Immature natural killer cell (primary cell): ENCODE results near the gene UBQLN1. TPM values are rescaled to one million over a fixed set of nuclear protein-coding genes. Genes with fewer than 3 reads are reported as not detected.
"Not testable (repeated sequence)": the region's sequence is repeated elsewhere in the genome, so short reads cannot be mapped to it uniquely, and the experiment has no call there.

Experiments
- DNase-seq, 3 donors: peaks; one replicate each; pipeline ENCODE4 v3.0.0; 2022; ENCODE audit warnings: mixed read lengths in 1 of 3
- H3K27ac Mint-ChIP-seq, 6 donors: one replicate each; pipeline ENCODE4 v1.8.0; 2020; ENCODE audit warnings: mixed read lengths in 6 of 6, mild to moderate bottlenecking in 5 of 6, inconsistent platforms in 4 of 6, moderate library complexity in 3 of 6
- H3K27me3 Mint-ChIP-seq, 3 donors: one replicate each; pipeline ENCODE4 v1.8.0; 2020 to 2021; ENCODE audit warnings: low read depth in 3 of 3, mild to moderate bottlenecking in 3 of 3, mixed read lengths in 3 of 3, moderate library complexity in 3 of 3, inconsistent platforms in 1 of 3
- H3K36me3 Mint-ChIP-seq, 3 donors: one replicate each; pipeline ENCODE4 v1.8.0; 2020; ENCODE audit warnings: mixed read lengths in 3 of 3, inconsistent platforms in 2 of 3, mild to moderate bottlenecking in 2 of 3
- H3K4me1 Mint-ChIP-seq, 2 donors: one replicate each; pipeline ENCODE4 v1.8.0; 2020; ENCODE audit warnings: inconsistent platforms in 2 of 2, mild to moderate bottlenecking in 2 of 2, mixed read lengths in 2 of 2, moderate library complexity in 1 of 2
- H3K4me3 Mint-ChIP-seq, 5 donors: one replicate each; pipeline ENCODE4 v1.8.0; 2020; ENCODE audit warnings: mild to moderate bottlenecking in 5 of 5, mixed read lengths in 5 of 5, inconsistent platforms in 3 of 5, moderate library complexity in 3 of 5
- H3K9me3 Mint-ChIP-seq, 6 donors: one replicate each; pipeline ENCODE4 v1.8.0; 2020; ENCODE audit warnings: mild to moderate bottlenecking in 6 of 6, mixed read lengths in 6 of 6, inconsistent platforms in 4 of 6, moderate library complexity in 3 of 6
- polyA plus RNA-seq, 3 donors: library from polyadenylated mRNA; unstranded; fragments of 300-500 nt; fragmentation: Illumina TruSeq; gene quantifications; one replicate each; pipeline ENCODE4 v1.2.3, GENCODE V29; 2021

UBQLN1 gene
- polyA plus RNA-seq, 3 donors from 2014 or later: 57.2 to 73.5 (median 57.5) TPM

GRCh38 chr9:83617299-83617698, 90.5 kb downstream of the UBQLN1 start:
- no peak for DNase-seq
- Mint-ChIP-seq H3K36me3 (no peaks in the 10 kb centered on the region), H3K4me1 (peaks cover 3 to 8% of the 10 kb centered on the region in 2 donors), H3K27me3 (peaks cover 3 to 11% (median 7%) of the 10 kb centered on the region in 3 donors), H3K9me3 (no peaks in the 10 kb centered on the region), H3K27ac (no peak overlapping the region), H3K4me3 (no peak overlapping the region)

- not testable (repeated sequence) for H3K4me1 Mint-ChIP-seq, DNase-seq, H3K27ac Mint-ChIP-seq, H3K4me3 Mint-ChIP-seq, H3K36me3 Mint-ChIP-seq, H3K9me3 Mint-ChIP-seq
- H3K27me3 Mint-ChIP-seq: peaks cover 3 to 11% (median 4%) of the 10 kb centered on the region in 3 donors
Measured at GRCh38 chr9:83613298-83613697, 94.5 kb downstream of the UBQLN1 start.

Other genes starting within 250 kb of the UBQLN1 start
- 1 to 10 TPM in 2 of 3 donors, not detected in 1; 1.1 to 2.6 TPM for gene FRMD3, start 169.6 kb downstream of the UBQLN1 start, polyA plus RNA-seq
- 10 to 100 TPM; 31.1 to 38.7 (median 33.9) TPM for gene IDNK, start 84.8 kb downstream of the UBQLN1 start, polyA plus RNA-seq
- 1 to 10 TPM; 1.2 to 4.9 (median 4.7) TPM for gene GKAP1, start 109.8 kb upstream of the UBQLN1 start, polyA plus RNA-seq
- gene KIF27, start 213.5 kb upstream of the UBQLN1 start, polyA plus RNA-seq: 1 to 10 TPM; 1.5 to 1.8 (median 1.8) TPM